Activated T-cell treated with anti-CD3 and anti-CD28 coated beads for 1 hour (primary cell): ENCODE results near the gene GPX4.
A peak's percentile ranks its signal among the peaks of the same experiment; 100 is the strongest.

Experiments
- DNase-seq: peaks from one replicate; pipeline ENCODE4 v3.0.0-alpha.2; 2020; ENCODE audit warnings: low read depth

The GPX4 gene

GRCh38 chr19:1068009-1069001 is 35.5 kb upstream of the GPX4 start:
- peak; percentile 70 for DNase-seq

- DNase-seq: peak; percentile 63
Measured at GRCh38 chr19:1069009-1069779, 34.6 kb upstream of the GPX4 start.

GRCh38 chr19:1070576-1070930 is 33.2 kb upstream of the GPX4 start:
- DNase-seq: no peak

GRCh38 chr19:1070931-1071791 is 32.6 kb upstream of the GPX4 start:
- no peak for DNase-seq

GRCh38 chr19:1072371-1073015 is 31.3 kb upstream of the GPX4 start:
- no peak for DNase-seq

- no peak for DNase-seq
Measured at GRCh38 chr19:1073063-1073955, 30.5 kb upstream of the GPX4 start.

GRCh38 chr19:1073956-1074517 is 29.8 kb upstream of the GPX4 start:
- DNase-seq: no peak

- peak; percentile 99 for DNase-seq
Measured at GRCh38 chr19:1074544-1075283, 29.1 kb upstream of the GPX4 start.

- DNase-seq: no peak
Measured at GRCh38 chr19:1076046-1076386, 27.8 kb upstream of the GPX4 start.

- DNase-seq: peak; percentile 85
Measured at GRCh38 chr19:1076951-1077350, 26.8 kb upstream of the GPX4 start.

GRCh38 chr19:1079566-1080111 is 24.2 kb upstream of the GPX4 start:
- no peak for DNase-seq

- no peak for DNase-seq
Measured at GRCh38 chr19:1080360-1081161, 23.2 kb upstream of the GPX4 start.

- DNase-seq: no peak
Measured at GRCh38 chr19:1081301-1082164, 22.3 kb upstream of the GPX4 start.

GRCh38 chr19:1082165-1082927 is 21.4 kb upstream of the GPX4 start:
- DNase-seq: peak; percentile 76

- no peak for DNase-seq
Measured at GRCh38 chr19:1082928-1083816, 20.6 kb upstream of the GPX4 start.
